Measurements from ENCODE around the gene ZNF230. TPM values are rescaled to one million over a fixed set of nuclear protein-coding genes. Genes with fewer than 3 reads are reported as not detected.

Gene ZNF230
- total RNA-seq, 1 donor from 2014 or later, result 6.5 TPM

DNA sequence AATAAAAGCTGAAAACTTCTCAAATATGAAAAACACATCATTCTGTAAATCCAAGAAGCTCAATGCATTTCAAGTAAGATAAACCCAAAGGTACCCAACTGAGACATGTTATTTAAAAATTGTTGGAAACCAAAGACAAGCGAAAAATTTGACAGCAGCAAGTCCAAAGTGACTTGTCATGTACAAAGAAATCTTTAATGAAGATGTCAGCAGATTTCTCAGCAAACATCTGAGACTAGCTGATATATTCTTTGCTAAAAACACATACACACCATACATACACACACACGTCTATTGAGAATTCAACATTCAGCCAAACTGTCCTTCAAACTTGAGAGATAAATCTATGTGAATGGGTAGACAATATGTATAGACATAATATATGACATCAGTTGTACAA lies 16.7 kb downstream of the ZNF230 start:
- H3K27ac Mint-ChIP-seq (ENCODE audit: unreplicated experiment), result no peak overlapping the region
- TF ChIP-seq, protein P1, sequence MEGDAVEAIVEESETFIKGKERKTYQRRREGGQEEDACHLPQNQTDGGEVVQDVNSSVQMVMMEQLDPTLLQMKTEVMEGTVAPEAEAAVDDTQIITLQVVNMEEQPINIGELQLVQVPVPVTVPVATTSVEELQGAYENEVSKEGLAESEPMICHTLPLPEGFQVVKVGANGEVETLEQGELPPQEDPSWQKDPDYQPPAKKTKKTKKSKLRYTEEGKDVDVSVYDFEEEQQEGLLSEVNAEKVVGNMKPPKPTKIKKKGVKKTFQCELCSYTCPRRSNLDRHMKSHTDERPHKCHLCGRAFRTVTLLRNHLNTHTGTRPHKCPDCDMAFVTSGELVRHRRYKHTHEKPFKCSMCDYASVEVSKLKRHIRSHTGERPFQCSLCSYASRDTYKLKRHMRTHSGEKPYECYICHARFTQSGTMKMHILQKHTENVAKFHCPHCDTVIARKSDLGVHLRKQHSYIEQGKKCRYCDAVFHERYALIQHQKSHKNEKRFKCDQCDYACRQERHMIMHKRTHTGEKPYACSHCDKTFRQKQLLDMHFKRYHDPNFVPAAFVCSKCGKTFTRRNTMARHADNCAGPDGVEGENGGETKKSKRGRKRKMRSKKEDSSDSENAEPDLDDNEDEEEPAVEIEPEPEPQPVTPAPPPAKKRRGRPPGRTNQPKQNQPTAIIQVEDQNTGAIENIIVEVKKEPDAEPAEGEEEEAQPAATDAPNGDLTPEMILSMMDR (conservative IDR thresholded peaks at IDR 0.05), result no peak
- no peak overlapping the region for H3K4me3 Mint-ChIP-seq
- peaks cover 14% of the 10 kb centered on the region for H3K9me3 Mint-ChIP-seq
- no peak for DNase-seq (ENCODE audit: low read depth, low spot score)
- peaks cover 6% of the 10 kb centered on the region for H3K36me3 Mint-ChIP-seq (ENCODE audit: low read depth)
- peaks cover 39% of the 10 kb centered on the region for H3K27me3 Mint-ChIP-seq (ENCODE audit: low read depth)
- H3K4me1 Mint-ChIP-seq, result peaks cover under 1% of the 10 kb centered on the region

DNA sequence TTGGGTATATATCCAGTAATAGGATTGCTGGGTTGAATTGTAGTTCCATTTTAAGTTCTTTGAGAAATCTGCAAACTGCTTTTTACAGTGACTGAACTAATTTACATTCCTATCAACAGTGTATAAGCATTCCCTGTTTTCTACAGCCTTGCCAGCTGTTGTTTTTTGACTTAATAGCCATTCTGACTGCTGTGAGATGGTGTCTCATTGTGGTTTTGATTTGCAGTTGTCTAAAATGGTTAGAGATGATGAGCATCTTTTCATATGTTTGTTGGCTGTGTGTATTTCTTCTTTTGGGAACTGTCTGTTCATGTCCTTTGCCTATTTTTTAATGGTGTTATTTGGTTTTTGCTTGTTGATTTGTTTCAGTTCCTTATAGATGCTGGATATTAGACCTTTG lies 18.5 kb downstream of the ZNF230 start:
- TF ChIP-seq, protein P1 (conservative IDR thresholded peaks at IDR 0.05), result no peak
- H3K27ac Mint-ChIP-seq (ENCODE audit: unreplicated experiment), result no peak overlapping the region
- H3K36me3 Mint-ChIP-seq (ENCODE audit: low read depth), result peaks cover 14% of the 10 kb centered on the region
- H3K27me3 Mint-ChIP-seq (ENCODE audit: low read depth), result peaks cover 39% of the 10 kb centered on the region
- peaks cover 17% of the 10 kb centered on the region for H3K4me1 Mint-ChIP-seq
- H3K9me3 Mint-ChIP-seq, result peaks cover 11% of the 10 kb centered on the region
- no peak overlapping the region for H3K4me3 Mint-ChIP-seq
- no peak for DNase-seq (ENCODE audit: low read depth, low spot score)

DNA sequence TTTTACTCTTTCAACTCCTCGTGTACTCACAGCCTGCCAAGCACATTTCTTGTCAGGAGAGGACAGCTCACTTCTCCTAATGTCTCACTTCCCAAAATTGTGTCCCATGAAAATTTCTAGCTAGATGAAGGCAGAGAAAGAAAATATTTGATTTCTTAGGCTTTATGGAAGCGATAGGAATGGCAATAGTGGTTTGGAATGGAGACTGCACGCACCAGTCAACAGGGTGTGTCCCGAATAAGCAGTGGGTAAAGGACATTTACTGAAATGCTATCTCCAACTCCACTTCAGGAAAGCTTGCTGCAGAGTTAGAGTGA lies 22.1 kb downstream of the ZNF230 start:
- Mint-ChIP-seq H3K36me3 (ENCODE audit: low read depth) (peaks cover 45% of the 10 kb centered on the region), H3K27ac (ENCODE audit: unreplicated experiment) (peak overlapping the region; percentile 91), H3K9me3 (peaks cover 21% of the 10 kb centered on the region), H3K4me3 (peak overlapping the region; percentile 94), H3K27me3 (ENCODE audit: low read depth) (peaks cover 32% of the 10 kb centered on the region), H3K4me1 (peaks cover 23% of the 10 kb centered on the region)
- TF ChIP-seq, protein P1 (conservative IDR thresholded peaks at IDR 0.05), result no peak
- no peak for DNase-seq (ENCODE audit: low read depth, low spot score)

DNA sequence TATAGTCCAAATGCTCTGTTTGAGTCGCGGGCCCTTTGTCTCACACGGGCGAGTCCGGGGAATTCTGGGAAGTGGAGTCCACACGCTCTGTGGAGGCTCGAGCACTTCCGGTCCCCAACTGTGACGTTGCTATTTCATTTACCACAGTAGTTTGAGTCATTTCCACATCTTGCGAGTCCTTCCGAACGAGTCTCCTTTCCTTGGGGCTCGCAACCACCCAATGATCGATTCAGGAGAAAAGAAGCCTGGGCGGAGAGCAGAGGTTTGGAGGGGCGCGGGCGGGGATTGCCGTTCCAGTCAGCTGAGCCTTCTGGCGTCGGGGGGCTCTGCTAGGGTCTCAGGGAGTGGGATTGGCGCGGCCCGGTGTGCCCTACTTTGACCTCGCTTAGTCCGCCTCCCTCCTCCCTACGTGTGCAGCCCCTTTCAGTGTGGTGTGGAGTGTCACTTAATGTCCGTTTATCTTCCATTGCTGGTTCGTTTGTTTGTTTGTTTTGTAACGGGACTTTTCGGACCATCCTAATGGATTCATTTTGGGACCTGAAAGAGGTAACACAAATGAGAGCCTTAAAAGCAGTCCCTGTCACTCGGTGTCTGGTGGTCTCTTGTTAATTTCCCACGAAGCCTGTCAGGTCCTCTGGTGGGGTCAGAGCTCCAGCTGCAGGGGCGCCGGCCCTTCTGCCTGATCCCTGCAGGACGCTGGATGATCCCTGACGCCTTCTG lies 22.6 kb downstream of the ZNF230 start, which contains the start of gene ZNF222:
Gene ZNF222, plus strand, starts transcription at position 163 of the 720 bp plus-strand sequence. Its CDS starts 58 bp downstream, at position 221.
- H3K27ac Mint-ChIP-seq (ENCODE audit: unreplicated experiment), result peak within 1 kb of the TSS; percentile 91
- H3K4me1 Mint-ChIP-seq, result peaks cover 23% of the 10 kb centered on the region
- peak within 1 kb of the TSS; percentile 94 for H3K4me3 Mint-ChIP-seq
- peak; percentile 55 for DNase-seq (ENCODE audit: low read depth, low spot score)
- TF ChIP-seq, protein P1 (conservative IDR thresholded peaks at IDR 0.05), result no peak
- H3K27me3 Mint-ChIP-seq (ENCODE audit: low read depth), result peaks cover 27% of the 10 kb centered on the region
- peaks cover 21% of the 10 kb centered on the region for H3K9me3 Mint-ChIP-seq
- H3K36me3 Mint-ChIP-seq (ENCODE audit: low read depth), result peaks cover 50% of the 10 kb centered on the region

DNA sequence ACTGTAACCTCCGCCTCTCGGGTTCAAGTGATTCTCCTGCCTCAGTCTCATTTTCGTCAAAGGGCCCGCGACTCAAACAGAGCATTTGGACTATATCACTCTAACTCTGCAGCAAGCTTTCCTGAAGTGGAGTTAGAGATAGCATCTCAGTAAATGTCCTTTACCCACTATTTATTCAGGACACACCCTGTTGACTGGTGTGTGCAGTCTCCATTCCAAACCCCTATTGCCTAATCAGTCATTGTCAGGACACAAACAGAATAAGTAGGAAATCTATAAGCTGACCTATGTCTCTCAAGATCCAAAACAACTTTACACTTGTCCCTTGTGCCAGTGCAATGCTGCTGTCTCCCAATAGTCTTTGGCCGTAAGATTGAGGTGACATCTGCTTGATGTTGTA lies 23.9 kb downstream of the ZNF230 start:
- H3K4me1 Mint-ChIP-seq, result peaks cover 23% of the 10 kb centered on the region
- no peak for DNase-seq (ENCODE audit: low read depth, low spot score)
- no peak overlapping the region for H3K27ac Mint-ChIP-seq (ENCODE audit: unreplicated experiment)
- H3K36me3 Mint-ChIP-seq (ENCODE audit: low read depth), result peaks cover 62% of the 10 kb centered on the region
- H3K9me3 Mint-ChIP-seq, result peaks cover 23% of the 10 kb centered on the region
- peaks cover 17% of the 10 kb centered on the region for H3K27me3 Mint-ChIP-seq (ENCODE audit: low read depth)
- peak overlapping the region; percentile 50 for H3K4me3 Mint-ChIP-seq
- TF ChIP-seq, protein P1 (conservative IDR thresholded peaks at IDR 0.05), result no peak
